ENCODE results near the gene MUC2.

GRCh38 chr11:1100417-1101245, 26.0 kb downstream of the MUC2 start:
- TF ChIP-seq, protein P1, sequence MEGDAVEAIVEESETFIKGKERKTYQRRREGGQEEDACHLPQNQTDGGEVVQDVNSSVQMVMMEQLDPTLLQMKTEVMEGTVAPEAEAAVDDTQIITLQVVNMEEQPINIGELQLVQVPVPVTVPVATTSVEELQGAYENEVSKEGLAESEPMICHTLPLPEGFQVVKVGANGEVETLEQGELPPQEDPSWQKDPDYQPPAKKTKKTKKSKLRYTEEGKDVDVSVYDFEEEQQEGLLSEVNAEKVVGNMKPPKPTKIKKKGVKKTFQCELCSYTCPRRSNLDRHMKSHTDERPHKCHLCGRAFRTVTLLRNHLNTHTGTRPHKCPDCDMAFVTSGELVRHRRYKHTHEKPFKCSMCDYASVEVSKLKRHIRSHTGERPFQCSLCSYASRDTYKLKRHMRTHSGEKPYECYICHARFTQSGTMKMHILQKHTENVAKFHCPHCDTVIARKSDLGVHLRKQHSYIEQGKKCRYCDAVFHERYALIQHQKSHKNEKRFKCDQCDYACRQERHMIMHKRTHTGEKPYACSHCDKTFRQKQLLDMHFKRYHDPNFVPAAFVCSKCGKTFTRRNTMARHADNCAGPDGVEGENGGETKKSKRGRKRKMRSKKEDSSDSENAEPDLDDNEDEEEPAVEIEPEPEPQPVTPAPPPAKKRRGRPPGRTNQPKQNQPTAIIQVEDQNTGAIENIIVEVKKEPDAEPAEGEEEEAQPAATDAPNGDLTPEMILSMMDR (IDR thresholded peaks at IDR 0.05; ENCODE audit: low read length): no peak
- no peak for TF ChIP-seq EZH2 (optimal IDR thresholded peaks at IDR 0.05; ENCODE audit: low read depth, low read length)

Measured in MM.1S (cell line).